ENCODE results near the gene PLA2G2D. TPM values are rescaled to one million over a fixed set of nuclear protein-coding genes. Genes with fewer than 3 reads are reported as not detected.

Gene PLA2G2D
- total and polyA plus RNA-seq, 5 donors from 2014 or later: not detected

DNA sequence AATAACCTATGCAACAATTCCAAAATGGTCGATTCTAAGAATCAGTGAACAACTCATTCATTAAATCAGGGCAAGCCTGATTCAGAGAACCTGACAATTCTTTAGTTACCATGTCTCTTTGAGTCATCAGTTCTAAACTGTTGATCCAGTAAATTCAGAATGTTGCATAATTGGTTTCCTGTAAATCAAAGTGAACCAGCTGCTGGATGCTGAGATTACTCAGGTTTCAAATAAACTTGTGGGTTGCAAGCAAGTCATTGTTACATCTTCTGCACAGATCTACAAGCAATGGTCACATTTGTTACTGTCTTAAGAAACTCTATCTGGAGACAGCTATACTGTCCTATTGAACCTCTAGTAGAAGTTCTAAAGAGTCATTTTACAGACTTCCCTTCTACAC, 16.5 kb downstream of the PLA2G2D start:
- Mint-ChIP-seq H3K27ac (no peak overlapping the region), H3K4me3 (no peak overlapping the region), H3K27me3 (peaks cover 13% of the 10 kb centered on the region), H3K36me3 (no peaks in the 10 kb centered on the region), H3K4me1 (no peaks in the 10 kb centered on the region), H3K9me3 (peaks cover 0 to 2% (median 0%) of the 10 kb centered on the region in 7 donors)
- Histone ChIP-seq H3K27me3 (ENCODE audit: control insufficient read depth, insufficient read depth, low read length) (no peaks in the 10 kb centered on the region), H3K4me3 (ENCODE audit: low read depth, low read length) (no peak overlapping the region), H3K27ac (ENCODE audit: insufficient read depth, low read length, poor library complexity, severe bottlenecking) (no peak overlapping the region), H3K9me3 (ENCODE audit: control insufficient read depth in 2 of 2, low read length in 2 of 2) (no peaks in the 10 kb centered on the region), H3K36me3 (ENCODE audit: control insufficient read depth, insufficient read depth, low read length) (no peaks in the 10 kb centered on the region), H3K4me1 (ENCODE audit: control insufficient read depth, insufficient read depth, low read length, poor library complexity, severe bottlenecking) (no peaks in the 10 kb centered on the region)
- DNase-seq: peak in 1 of 3 donors; percentile 5
- ATAC-seq (ENCODE audit: low read depth in 2 of 2): no peak

DNA sequence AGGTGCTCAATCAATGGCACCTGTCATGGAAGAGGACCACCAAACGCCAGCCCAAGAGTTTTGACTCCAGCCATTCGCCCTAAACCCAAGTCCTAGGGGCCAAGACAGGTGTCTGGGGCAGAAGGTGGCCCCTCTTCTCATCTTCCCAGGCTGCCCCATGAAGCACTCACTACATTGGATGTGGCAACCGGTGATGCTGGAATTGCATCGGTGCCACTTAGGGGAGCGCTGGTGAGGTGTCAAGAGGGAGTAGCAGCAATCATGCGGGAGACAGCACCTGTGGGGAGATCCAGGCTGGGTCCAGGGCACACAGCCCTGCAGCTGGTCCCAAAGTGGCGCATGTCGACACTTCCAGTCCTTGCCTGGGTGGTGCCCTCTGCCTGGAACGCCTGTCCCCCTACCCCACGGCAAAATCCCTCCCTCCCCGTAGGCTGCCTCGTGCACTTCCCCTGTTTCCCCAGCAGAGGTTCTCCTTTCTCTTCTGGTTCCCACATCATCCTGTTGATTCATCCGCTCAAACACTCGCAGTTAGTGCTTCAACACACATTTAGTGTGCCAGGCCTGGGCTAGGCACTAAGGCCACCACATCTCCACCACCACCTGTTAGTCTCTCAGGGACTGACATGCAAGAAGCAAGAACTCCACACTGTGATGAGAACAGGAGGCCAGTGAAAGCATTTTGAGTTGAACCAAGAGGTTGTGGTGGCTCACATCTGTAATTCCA, 18.5 kb downstream of the PLA2G2D start:
- Mint-ChIP-seq H3K27ac (no peak overlapping the region), H3K36me3 (no peaks in the 10 kb centered on the region), H3K4me1 (no peaks in the 10 kb centered on the region), H3K9me3 (peaks cover 0 to 2% (median 0%) of the 10 kb centered on the region in 7 donors), H3K4me3 (no peak overlapping the region), H3K27me3 (peaks cover 14% of the 10 kb centered on the region)
- ATAC-seq (ENCODE audit: low read depth in 2 of 2) (no peak), DNase-seq (peak in 2 of 3 donors; percentile 2 to 26)
- no peaks in the 10 kb centered on the region for H3K4me1 ChIP-seq (ENCODE audit: control insufficient read depth, insufficient read depth, low read length, poor library complexity, severe bottlenecking)
- H3K27me3 ChIP-seq (ENCODE audit: control insufficient read depth, insufficient read depth, low read length): no peaks in the 10 kb centered on the region
- H3K9me3 ChIP-seq (ENCODE audit: control insufficient read depth in 2 of 2, low read length in 2 of 2): no peaks in the 10 kb centered on the region
- no peak overlapping the region for H3K27ac ChIP-seq (ENCODE audit: insufficient read depth, low read length, poor library complexity, severe bottlenecking)
- no peak overlapping the region for H3K4me3 ChIP-seq (ENCODE audit: low read depth, low read length)
- H3K36me3 ChIP-seq (ENCODE audit: control insufficient read depth, insufficient read depth, low read length): no peaks in the 10 kb centered on the region

DNA sequence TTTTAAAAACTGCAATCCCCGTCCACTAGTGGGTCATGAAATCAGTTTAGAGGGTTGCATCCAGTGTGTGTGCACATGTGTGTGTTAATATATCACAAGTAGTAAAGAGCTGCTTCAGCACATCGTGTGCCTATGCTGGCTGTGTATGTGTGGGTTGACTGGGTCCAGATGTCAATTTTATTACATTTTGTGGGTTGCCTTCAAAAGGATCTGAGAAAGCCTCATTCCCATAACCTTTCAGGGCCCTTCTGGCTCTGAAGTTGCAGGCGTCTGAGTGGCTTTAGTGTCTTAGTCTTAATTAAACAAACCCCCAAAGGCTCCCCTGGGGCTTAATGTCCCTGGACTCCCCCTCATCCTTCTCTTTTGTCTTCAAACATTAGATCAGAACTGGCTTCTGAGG, 19.8 kb downstream of the PLA2G2D start:
- H3K27ac ChIP-seq (ENCODE audit: insufficient read depth, low read length, poor library complexity, severe bottlenecking): no peak overlapping the region
- no peak overlapping the region for H3K4me3 ChIP-seq (ENCODE audit: low read depth, low read length)
- Mint-ChIP-seq H3K36me3 (no peaks in the 10 kb centered on the region), H3K4me1 (no peaks in the 10 kb centered on the region), H3K9me3 (peaks cover 0 to 2% (median 0%) of the 10 kb centered on the region in 7 donors), H3K27ac (no peak overlapping the region), H3K4me3 (no peak overlapping the region), H3K27me3 (peaks cover 11% of the 10 kb centered on the region)
- DNase-seq: no peak
- no peaks in the 10 kb centered on the region for H3K27me3 ChIP-seq (ENCODE audit: control insufficient read depth, insufficient read depth, low read length)
- H3K36me3 ChIP-seq (ENCODE audit: control insufficient read depth, insufficient read depth, low read length): no peaks in the 10 kb centered on the region
- no peaks in the 10 kb centered on the region for H3K4me1 ChIP-seq (ENCODE audit: control insufficient read depth, insufficient read depth, low read length, poor library complexity, severe bottlenecking)
- H3K9me3 ChIP-seq (ENCODE audit: control insufficient read depth in 2 of 2, low read length in 2 of 2): no peaks in the 10 kb centered on the region
- no peak for ATAC-seq (ENCODE audit: low read depth in 2 of 2)

DNA sequence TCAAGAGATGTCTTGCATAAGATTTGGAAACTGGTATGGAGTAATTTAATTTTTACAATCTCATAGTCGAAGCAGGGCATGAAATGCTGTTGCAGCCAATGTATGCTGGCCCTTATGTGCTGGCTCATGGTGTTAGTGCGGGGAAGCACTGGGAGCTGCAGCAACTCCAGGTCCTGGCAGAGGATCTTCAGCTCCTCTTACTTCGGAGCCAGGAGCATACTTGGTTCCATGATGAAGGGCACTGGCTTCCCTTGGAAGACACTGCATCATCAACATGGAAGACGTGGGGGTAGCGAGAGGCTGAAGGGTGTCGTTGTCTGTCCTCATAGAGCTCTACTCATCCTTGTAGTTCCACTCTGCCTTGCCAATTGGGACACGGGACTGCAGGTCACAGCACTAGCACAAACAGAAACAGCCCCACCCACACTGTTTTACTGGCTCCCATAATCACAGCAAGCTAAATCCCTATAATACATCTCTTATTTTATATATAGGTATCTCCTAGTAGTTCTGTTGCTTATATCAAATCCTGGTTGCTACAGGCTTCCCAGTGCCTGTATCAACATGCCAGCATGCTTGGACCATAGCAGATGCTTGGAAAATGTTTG, 22.4 kb downstream of the PLA2G2D start:
- H3K36me3 Mint-ChIP-seq: no peaks in the 10 kb centered on the region
- Histone ChIP-seq H3K27me3 (ENCODE audit: control insufficient read depth, insufficient read depth, low read length) (no peaks in the 10 kb centered on the region), H3K27ac (ENCODE audit: insufficient read depth, low read length, poor library complexity, severe bottlenecking) (no peak overlapping the region), H3K36me3 (ENCODE audit: control insufficient read depth, insufficient read depth, low read length) (no peaks in the 10 kb centered on the region), H3K4me3 (ENCODE audit: low read depth, low read length) (no peak overlapping the region), H3K9me3 (ENCODE audit: control insufficient read depth in 2 of 2, low read length in 2 of 2) (no peaks in the 10 kb centered on the region), H3K4me1 (ENCODE audit: control insufficient read depth, insufficient read depth, low read length, poor library complexity, severe bottlenecking) (no peaks in the 10 kb centered on the region)
- no peak overlapping the region for H3K27ac Mint-ChIP-seq
- peaks cover 15% of the 10 kb centered on the region for H3K27me3 Mint-ChIP-seq
- ATAC-seq (ENCODE audit: low read depth in 2 of 2): no peak
- no peaks in the 10 kb centered on the region for H3K9me3 Mint-ChIP-seq
- H3K4me1 Mint-ChIP-seq: no peaks in the 10 kb centered on the region
- DNase-seq: no peak
- H3K4me3 Mint-ChIP-seq: no peak overlapping the region

DNA sequence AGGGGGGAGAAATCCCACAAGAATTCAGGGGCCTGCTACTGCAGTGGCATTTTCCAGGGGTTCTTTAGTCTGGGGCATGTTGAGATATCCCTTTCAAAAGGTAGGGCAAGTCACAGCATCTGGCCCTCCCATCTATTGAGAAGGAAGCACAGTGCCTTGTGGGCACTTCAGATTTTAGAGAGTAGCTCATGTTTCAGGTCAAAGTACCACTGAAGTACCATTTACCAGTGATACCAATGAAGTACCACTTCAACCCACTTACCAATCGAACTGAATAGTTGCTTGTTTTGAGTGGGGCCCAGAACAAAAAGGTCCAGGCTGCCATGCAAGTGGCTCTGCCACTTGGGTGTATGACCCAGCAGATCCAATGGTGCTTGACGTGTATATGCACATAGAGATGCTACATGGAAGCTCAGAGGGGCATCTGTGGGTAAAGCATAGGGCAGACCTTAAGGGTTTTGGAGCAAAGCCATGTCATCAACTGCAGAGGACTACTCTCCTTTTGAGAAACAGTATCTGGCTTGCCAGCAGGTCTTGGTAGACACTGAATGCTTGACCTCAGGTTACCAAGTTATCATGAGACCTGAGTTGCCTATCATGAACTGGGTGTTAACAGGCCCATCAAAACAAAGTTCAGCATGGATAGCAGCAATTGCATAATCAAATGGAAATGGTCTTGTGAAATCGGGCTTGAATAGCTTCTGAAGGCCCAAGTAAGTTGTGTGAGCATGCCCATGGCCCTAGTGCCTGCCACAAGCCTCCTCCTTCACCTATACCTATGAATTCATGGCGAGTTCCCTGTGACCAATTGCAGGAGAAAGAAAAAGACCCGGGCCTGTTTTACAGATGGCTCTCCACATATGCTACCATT, 23.5 kb downstream of the PLA2G2D start:
- ATAC-seq (ENCODE audit: low read depth in 2 of 2) (no peak), DNase-seq (no peak)
- no peak overlapping the region for H3K4me3 ChIP-seq (ENCODE audit: low read depth, low read length)
- H3K9me3 Mint-ChIP-seq: no peaks in the 10 kb centered on the region
- no peak overlapping the region for H3K27ac Mint-ChIP-seq
- no peaks in the 10 kb centered on the region for H3K4me1 Mint-ChIP-seq
- H3K4me1 ChIP-seq (ENCODE audit: control insufficient read depth, insufficient read depth, low read length, poor library complexity, severe bottlenecking): no peaks in the 10 kb centered on the region
- H3K27me3 Mint-ChIP-seq: peaks cover 15% of the 10 kb centered on the region
- H3K36me3 ChIP-seq (ENCODE audit: control insufficient read depth, insufficient read depth, low read length): no peaks in the 10 kb centered on the region
- H3K9me3 ChIP-seq (ENCODE audit: control insufficient read depth in 2 of 2, low read length in 2 of 2): no peaks in the 10 kb centered on the region
- H3K36me3 Mint-ChIP-seq: no peaks in the 10 kb centered on the region
- H3K27me3 ChIP-seq (ENCODE audit: control insufficient read depth, insufficient read depth, low read length): no peaks in the 10 kb centered on the region
- H3K27ac ChIP-seq (ENCODE audit: insufficient read depth, low read length, poor library complexity, severe bottlenecking): no peak overlapping the region
- H3K4me3 Mint-ChIP-seq: no peak overlapping the region

DNA sequence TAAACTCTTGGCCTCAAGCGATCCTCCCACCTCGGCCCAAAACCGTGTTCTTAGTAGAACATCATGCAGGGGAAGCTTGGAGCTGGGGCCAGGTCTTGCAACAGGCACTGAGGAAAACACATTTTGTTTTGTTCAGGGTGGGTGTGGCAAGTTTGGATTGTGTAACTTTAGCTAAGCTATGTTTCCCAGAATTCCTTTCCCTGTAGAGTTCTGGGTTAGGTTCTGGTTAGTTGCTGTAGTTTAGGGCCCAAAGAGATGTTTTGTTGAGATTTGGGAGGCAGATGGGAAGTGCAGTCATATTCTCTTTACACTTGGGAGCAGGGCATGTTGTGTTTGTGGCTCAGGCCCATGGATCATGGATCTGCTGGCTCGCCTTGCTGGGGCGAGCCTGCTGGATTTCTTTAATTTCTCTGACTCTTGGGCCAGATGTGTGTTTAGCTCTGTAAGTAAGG, 25.4 kb downstream of the PLA2G2D start:
- Mint-ChIP-seq H3K27me3 (peaks cover 15% of the 10 kb centered on the region), H3K4me3 (no peak overlapping the region), H3K27ac (peak overlapping the region in 1 of 3 donors; percentile 1), H3K36me3 (no peaks in the 10 kb centered on the region), H3K9me3 (peaks cover 0 to 2% (median 0%) of the 10 kb centered on the region in 7 donors), H3K4me1 (no peaks in the 10 kb centered on the region)
- no peak overlapping the region for H3K4me3 ChIP-seq (ENCODE audit: low read depth, low read length)
- H3K36me3 ChIP-seq (ENCODE audit: control insufficient read depth, insufficient read depth, low read length): no peaks in the 10 kb centered on the region
- H3K9me3 ChIP-seq (ENCODE audit: control insufficient read depth in 2 of 2, low read length in 2 of 2): no peaks in the 10 kb centered on the region
- H3K4me1 ChIP-seq (ENCODE audit: control insufficient read depth, insufficient read depth, low read length, poor library complexity, severe bottlenecking): no peaks in the 10 kb centered on the region
- no peak overlapping the region for H3K27ac ChIP-seq (ENCODE audit: insufficient read depth, low read length, poor library complexity, severe bottlenecking)
- no peak for ATAC-seq (ENCODE audit: low read depth in 2 of 2)
- DNase-seq: no peak
- no peaks in the 10 kb centered on the region for H3K27me3 ChIP-seq (ENCODE audit: control insufficient read depth, insufficient read depth, low read length)

DNA sequence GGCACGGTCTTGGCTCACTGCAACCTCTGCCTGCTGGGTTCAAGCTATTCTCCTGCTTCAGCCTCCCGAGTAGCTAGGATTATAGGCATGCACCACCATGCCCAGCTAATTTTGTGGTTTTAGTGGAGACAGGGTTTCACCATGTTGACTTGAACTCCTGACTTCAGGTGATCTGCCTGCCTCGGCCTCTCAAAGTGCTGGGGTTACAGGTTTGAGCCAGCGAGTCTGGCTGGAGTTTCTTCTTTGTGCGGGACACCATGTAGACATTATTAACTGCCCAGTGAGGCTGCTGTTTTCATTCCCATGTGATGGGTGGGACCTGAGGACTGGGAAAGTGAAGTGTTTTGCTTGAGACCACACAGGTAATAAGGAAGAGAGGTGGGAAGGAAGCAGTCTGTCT, 26.0 kb downstream of the PLA2G2D start:
- no peak overlapping the region for H3K27ac ChIP-seq (ENCODE audit: insufficient read depth, low read length, poor library complexity, severe bottlenecking)
- H3K27me3 ChIP-seq (ENCODE audit: control insufficient read depth, insufficient read depth, low read length): no peaks in the 10 kb centered on the region
- Mint-ChIP-seq H3K27me3 (peaks cover 14% of the 10 kb centered on the region), H3K36me3 (no peaks in the 10 kb centered on the region), H3K4me3 (no peak overlapping the region), H3K27ac (peak overlapping the region in 1 of 3 donors; percentile 1), H3K9me3 (peaks cover 0 to 2% (median 0%) of the 10 kb centered on the region in 7 donors), H3K4me1 (no peaks in the 10 kb centered on the region)
- ATAC-seq (ENCODE audit: low read depth in 2 of 2): no peak
- DNase-seq: no peak
- no peaks in the 10 kb centered on the region for H3K9me3 ChIP-seq (ENCODE audit: control insufficient read depth in 2 of 2, low read length in 2 of 2)
- no peaks in the 10 kb centered on the region for H3K4me1 ChIP-seq (ENCODE audit: control insufficient read depth, insufficient read depth, low read length, poor library complexity, severe bottlenecking)
- no peak overlapping the region for H3K4me3 ChIP-seq (ENCODE audit: low read depth, low read length)
- H3K36me3 ChIP-seq (ENCODE audit: control insufficient read depth, insufficient read depth, low read length): no peaks in the 10 kb centered on the region

Measured in CD4-positive, CD25-positive, alpha-beta regulatory T cell (primary cell).